CD14-positive monocyte (primary cell): ENCODE measurements around the gene RAB11FIP4. TPM values are rescaled to one million over a fixed set of nuclear protein-coding genes. Genes with fewer than 3 reads are reported as not detected.

Experiments
- DNase-seq, 3 donors: peaks; one replicate each; pipeline ENCODE4 v3.0.0-alpha.2; 2011 to 2022
- H2AFZ ChIP-seq: 2 replicates; pipeline ENCODE4 v1.6.0; 2012; ENCODE audit warnings: mild to moderate bottlenecking, low read depth, low read length, inconsistent platforms; ENCODE audit not compliant: insufficient read depth, poor library complexity, severe bottlenecking
- H3K27ac ChIP-seq, 2 donors: 1 replicate in 1 of 2; 2 replicates in 1 of 2; pipeline ENCODE4 v1.5.1; 2012 to 2013; ENCODE audit warnings: low read length in 2 of 2, control low read depth in 1 of 2, inconsistent platforms in 1 of 2, low read depth in 1 of 2, mild to moderate bottlenecking in 1 of 2
- H3K27me3 ChIP-seq, 2 donors: one replicate each; pipeline versions ENCODE4 v1.6.0 to v1.6.1; 2011 to 2013; ENCODE audit warnings: low read length in 2 of 2; ENCODE audit not compliant: control insufficient read depth in 2 of 2, insufficient read depth in 2 of 2
- H3K36me3 ChIP-seq, 2 donors: replicated peaks in 1 of 2; 1 replicate in 1 of 2; 2 replicates in 1 of 2; pipeline versions ENCODE4 v1.5.1 to v1.6.1; 2012 to 2013; ENCODE audit warnings: low read length in 2 of 2, control low read depth in 1 of 2, inconsistent platforms in 1 of 2, mild to moderate bottlenecking in 1 of 2; ENCODE audit not compliant: insufficient read depth in 2 of 2, control insufficient read depth in 1 of 2
- H3K4me1 ChIP-seq, 2 donors: 1 replicate in 1 of 2; 2 replicates in 1 of 2; pipeline versions ENCODE4 v1.5.1 to v1.6.1; 2012 to 2013; ENCODE audit warnings: low read length in 2 of 2, control low read depth in 1 of 2, inconsistent platforms in 1 of 2, mild to moderate bottlenecking in 1 of 2, moderate library complexity in 1 of 2; ENCODE audit not compliant: insufficient read depth in 2 of 2, control insufficient read depth in 1 of 2
- H3K4me2 ChIP-seq: replicated peaks from 2 replicates; pipeline ENCODE3; 2012; ENCODE audit warnings: low read length, moderate library complexity, mild to moderate bottlenecking; ENCODE audit not compliant: poor library complexity, severe bottlenecking; ENCODE audit errors: extremely low read depth
- H3K4me3 ChIP-seq, 3 experiments: fragments of 200-600 bp in 1 of 3; sonication (generic) in 1 of 3; replicated peaks in 1 of 3; 1 replicate in 2 of 3; 2 replicates in 1 of 3; pipeline ENCODE4 v1.5.1; 2011 to 2013; ENCODE audit warnings: low read length in 3 of 3, mild to moderate bottlenecking in 3 of 3, control low read depth in 2 of 3, low read depth in 2 of 3, inconsistent platforms in 1 of 3, moderate library complexity in 1 of 3
- H3K79me2 ChIP-seq: 2 replicates; pipeline ENCODE4 v1.6.0; 2012; ENCODE audit warnings: mild to moderate bottlenecking, control low read depth, inconsistent platforms, low read length, moderate library complexity; ENCODE audit not compliant: insufficient read depth
- H3K9ac ChIP-seq: 2 replicates; pipeline ENCODE4 v1.6.0; 2017; ENCODE audit warnings: low read length, mild to moderate bottlenecking; ENCODE audit not compliant: insufficient read depth, poor library complexity, severe bottlenecking
- H3K9me3 ChIP-seq, 2 donors: replicated peaks in 1 of 2; 1 replicate in 1 of 2; 2 replicates in 1 of 2; pipeline versions ENCODE4 v1.5.1 to v1.6.1; 2012 to 2013; ENCODE audit warnings: low read length in 2 of 2, control low read depth in 1 of 2; ENCODE audit not compliant: control insufficient read depth in 1 of 2, insufficient read depth in 1 of 2
- H4K20me1 ChIP-seq: 2 replicates; pipeline ENCODE4 v1.6.0; 2012; ENCODE audit warnings: mild to moderate bottlenecking, low read length, control low read depth, moderate library complexity; ENCODE audit not compliant: insufficient read depth
- H3K27ac Mint-ChIP-seq, 7 donors: one replicate each; pipeline ENCODE4 v1.8.0; 2020; ENCODE audit warnings: mild to moderate bottlenecking in 7 of 7, mixed read lengths in 7 of 7, moderate library complexity in 6 of 7, inconsistent platforms in 2 of 7
- H3K27me3 Mint-ChIP-seq, 3 donors: one replicate each; pipeline ENCODE4 v1.8.0; 2021 to 2022; ENCODE audit warnings: low read depth in 3 of 3, mild to moderate bottlenecking in 3 of 3, mixed read lengths in 3 of 3, moderate library complexity in 3 of 3, inconsistent platforms in 1 of 3
- H3K36me3 Mint-ChIP-seq, 2 donors: one replicate each; pipeline ENCODE4 v1.8.0; 2020; ENCODE audit warnings: mixed read lengths in 2 of 2, inconsistent platforms in 1 of 2, mild to moderate bottlenecking in 1 of 2
- H3K4me1 Mint-ChIP-seq: one replicate; pipeline ENCODE4 v1.8.0; 2020; ENCODE audit warnings: mild to moderate bottlenecking, mixed read lengths
- H3K4me3 Mint-ChIP-seq, 2 donors: one replicate each; pipeline ENCODE4 v1.8.0; 2020; ENCODE audit warnings: mild to moderate bottlenecking in 2 of 2, mixed read lengths in 2 of 2, moderate library complexity in 1 of 2
- H3K9me3 Mint-ChIP-seq, 7 donors: one replicate each; pipeline ENCODE4 v1.8.0; 2020 to 2022; ENCODE audit warnings: mixed read lengths in 7 of 7, mild to moderate bottlenecking in 6 of 7, moderate library complexity in 6 of 7, inconsistent platforms in 2 of 7
- CTCF ChIP-seq: fragments of 200-600 bp; IDR thresholded peaks from one replicate; pipeline ENCODE4 v1.8.0; 2022; ENCODE audit warnings: antibody characterized with exemption, mild to moderate bottlenecking
- WGBS: methylation state at CpG from one replicate; pipeline ENCODE4 v1.1.5; 2013; ENCODE audit warnings: missing lambda C conversion rate; ENCODE audit not compliant: insufficient coverage; 5-methylcytosine and 5-hydroxymethylcytosine counted together
- intact Hi-C, 2 donors: fragments of 100-400 bp; cut with micrococcal nuclease; formaldehyde crosslinking; loops; one replicate each; pipeline versions ENCODE4 v1.15.0 to v1.15.1; 2023
- polyA plus RNA-seq, 3 donors: library from polyadenylated mRNA; depleted of rRNA in 1 of 3; unstranded in 2 of 3; stranded (reverse) in 1 of 3; fragments of 300-500 nt in 2 of 3; fragments of >200 nt in 1 of 3; fragmentation: Illumina TruSeq in 2 of 3; gene quantifications; 1 replicate in 2 of 3; 2 replicates in 1 of 3; pipeline ENCODE4 v1.2.3, GENCODE V29; 2012 to 2021

The RAB11FIP4 gene
- polyA plus RNA-seq, 3 donors, result 10.4 to 21.9 (median 16.2) TPM

GRCh38 chr17:31364012-31364411 lies 27.5 kb upstream of the RAB11FIP4 start:
- no peaks in the 10 kb centered on the region for H3K4me1 ChIP-seq
- H3K27me3 Mint-ChIP-seq, result no peaks in the 10 kb centered on the region

GRCh38 chr17:31366088-31366487 lies 25.4 kb upstream of the RAB11FIP4 start:
- H3K9me3 ChIP-seq, result no peaks in the 10 kb centered on the region
- TF ChIP-seq CTCF, result no peak
- H3K27ac ChIP-seq, result no peak overlapping the region
- H3K9me3 Mint-ChIP-seq, result peaks cover 0 to 1% (median 0%) of the 10 kb centered on the region in 7 donors
- peaks cover 21 to 28% of the 10 kb centered on the region in 2 donors for H3K36me3 Mint-ChIP-seq
- H3K4me3 Mint-ChIP-seq, result no peak overlapping the region
- intact Hi-C loops, result loop anchor here in 1 of 2 donors (10.0 kb wide), 1 partner anchor 71 kb away; the partner anchor contains the start of gene OMG
- no peak overlapping the region for H3K27ac Mint-ChIP-seq
- DNase-seq, result no peak
- H3K4me1 ChIP-seq, result no peaks in the 10 kb centered on the region
- H3K4me3 ChIP-seq, result no peak overlapping the region
- no peaks in the 10 kb centered on the region for H4K20me1 ChIP-seq
- peaks cover 2 to 27% of the 10 kb centered on the region in 2 donors for H3K36me3 ChIP-seq
- H3K9ac ChIP-seq, result no peak overlapping the region
- no peaks in the 10 kb centered on the region for H3K27me3 ChIP-seq
- no peaks in the 10 kb centered on the region for H3K27me3 Mint-ChIP-seq
- H3K4me2 ChIP-seq, result no peak overlapping the region
- WGBS, result no CpG with 5 or more reads among the region's 4 CpGs
- H3K79me2 ChIP-seq, result no peaks in the 10 kb centered on the region
- no peak overlapping the region for H2AFZ ChIP-seq
- peaks cover 6% of the 10 kb centered on the region for H3K4me1 Mint-ChIP-seq

More at GRCh38 chr17:31364012-31364411, 27.5 kb upstream of the RAB11FIP4 start:
- H3K4me3 ChIP-seq, result no peak overlapping the region
- Mint-ChIP-seq H3K4me1 (peaks cover 5% of the 10 kb centered on the region), H3K4me3 (no peak overlapping the region), H3K36me3 (peaks cover 32 to 41% of the 10 kb centered on the region in 2 donors), H3K9me3 (peaks cover 0 to 1% (median 0%) of the 10 kb centered on the region in 7 donors), H3K27ac (no peak overlapping the region)
- no peak overlapping the region for H2AFZ ChIP-seq
- 100% methylated on average over 3 of the region's 6 CpGs for WGBS
- no peak for TF ChIP-seq CTCF
- no peak overlapping the region for H3K9ac ChIP-seq
- intact Hi-C loops, result loop anchor here in 1 of 2 donors (10.0 kb wide), 1 partner anchor 69 kb away; the partner anchor contains the start of gene OMG
- no peak overlapping the region for H3K4me2 ChIP-seq
- DNase-seq, result no peak
- H3K79me2 ChIP-seq, result no peaks in the 10 kb centered on the region
- no peaks in the 10 kb centered on the region for H4K20me1 ChIP-seq
- no peaks in the 10 kb centered on the region for H3K27me3 ChIP-seq
- no peak overlapping the region for H3K27ac ChIP-seq
- H3K36me3 ChIP-seq, result peaks cover 3 to 39% of the 10 kb centered on the region in 2 donors
- no peaks in the 10 kb centered on the region for H3K9me3 ChIP-seq
